Activated T-cell treated with anti-CD3 and anti-CD28 coated beads, Interleukin-2, amount 50 U/mL, for 24 hours (primary cell): ENCODE results near the gene WDR76.

Source experiments
- DNase-seq: peaks from one replicate; pipeline ENCODE4 v3.0.0-alpha.2; 2020
- H3K27ac Mint-ChIP-seq: 2 replicates; pipeline ENCODE4 v1.8.0; 2020; ENCODE audit warnings: mild to moderate bottlenecking, mixed read lengths
- H3K27me3 Mint-ChIP-seq: 2 replicates; pipeline ENCODE4 v1.8.0; 2020; ENCODE audit warnings: mixed read lengths
- H3K36me3 Mint-ChIP-seq: 2 replicates; pipeline ENCODE4 v1.8.0; 2020; ENCODE audit warnings: low read depth, mixed read lengths
- H3K4me1 Mint-ChIP-seq: 2 replicates; pipeline ENCODE4 v1.8.0; 2020; ENCODE audit warnings: low read depth, mixed read lengths
- H3K4me3 Mint-ChIP-seq: 2 replicates; pipeline ENCODE4 v1.8.0; 2020; ENCODE audit warnings: mild to moderate bottlenecking, moderate library complexity, mixed read lengths
- H3K9me3 Mint-ChIP-seq: 2 replicates; pipeline ENCODE4 v1.8.0; 2020; ENCODE audit warnings: mixed read lengths

WDR76 gene

GRCh38 chr15:43826508-43827341 is at the start of gene WDR76:
TSS of gene WDR76 (plus strand) at chr15:43827002. CDS start at chr15:43827033, 31 bp downstream.
- Mint-ChIP-seq H3K27me3 (no peaks in the 10 kb centered on the region), H3K4me3 (peak within 1 kb of the TSS; percentile 94), H3K27ac (peak within 1 kb of the TSS; percentile 96), H3K36me3 (peaks cover 72% of the 10 kb centered on the region), H3K9me3 (peaks cover 4% of the 10 kb centered on the region), H3K4me1 (peaks cover 63% of the 10 kb centered on the region)
- peak; percentile 85 for DNase-seq

GRCh38 chr15:43777267-43777914 is 49.4 kb upstream of the WDR76 start:
- no peaks in the 10 kb centered on the region for H3K9me3 Mint-ChIP-seq
- DNase-seq = peak; percentile 88
- no peaks in the 10 kb centered on the region for H3K27me3 Mint-ChIP-seq
- H3K4me1 Mint-ChIP-seq = peaks cover 30% of the 10 kb centered on the region
- H3K36me3 Mint-ChIP-seq = peaks cover 35% of the 10 kb centered on the region
- H3K4me3 Mint-ChIP-seq = peak overlapping the region; percentile 83
- peak overlapping the region; percentile 95 for H3K27ac Mint-ChIP-seq

- Mint-ChIP-seq H3K4me1 (peaks cover 30% of the 10 kb centered on the region), H3K36me3 (peaks cover 19% of the 10 kb centered on the region), H3K27ac (peak overlapping the region; percentile 39), H3K4me3 (no peak overlapping the region), H3K27me3 (no peaks in the 10 kb centered on the region), H3K9me3 (no peaks in the 10 kb centered on the region)
- no peak for DNase-seq
Measured at GRCh38 chr15:43779016-43779415, 47.8 kb upstream of the WDR76 start.

GRCh38 chr15:43789409-43789808 is 37.4 kb upstream of the WDR76 start:
- Mint-ChIP-seq H3K27ac (no peak overlapping the region), H3K9me3 (no peaks in the 10 kb centered on the region), H3K27me3 (no peaks in the 10 kb centered on the region), H3K4me1 (peaks cover 19% of the 10 kb centered on the region), H3K4me3 (no peak overlapping the region), H3K36me3 (peaks cover 23% of the 10 kb centered on the region)
- DNase-seq = no peak

GRCh38 chr15:43791993-43792760 is 34.6 kb upstream of the WDR76 start, which contains the start of gene SERF2:
TSS of gene SERF2 (plus strand) at chr15:43792320. CDS start at chr15:43792377, 57 bp downstream.
- Mint-ChIP-seq H3K4me1 (peaks cover 42% of the 10 kb centered on the region), H3K27me3 (no peaks in the 10 kb centered on the region), H3K27ac (peak within 1 kb of the TSS; percentile 99), H3K36me3 (peaks cover 51% of the 10 kb centered on the region), H3K4me3 (peak within 1 kb of the TSS; percentile 96), H3K9me3 (no peaks in the 10 kb centered on the region)
- peak; percentile 100 for DNase-seq

- Mint-ChIP-seq H3K4me1 (peaks cover 42% of the 10 kb centered on the region), H3K27ac (peak overlapping the region; percentile 99), H3K36me3 (peaks cover 58% of the 10 kb centered on the region), H3K9me3 (no peaks in the 10 kb centered on the region), H3K27me3 (no peaks in the 10 kb centered on the region), H3K4me3 (peak overlapping the region; percentile 96)
- peak; percentile 46 for DNase-seq
Measured at GRCh38 chr15:43792761-43793476, 33.9 kb upstream of the WDR76 start.

GRCh38 chr15:43793647-43794046 is 33.2 kb upstream of the WDR76 start:
- peak overlapping the region; percentile 99 for H3K27ac Mint-ChIP-seq
- H3K9me3 Mint-ChIP-seq = no peaks in the 10 kb centered on the region
- H3K4me1 Mint-ChIP-seq = peaks cover 47% of the 10 kb centered on the region
- peak overlapping the region; percentile 96 for H3K4me3 Mint-ChIP-seq
- no peaks in the 10 kb centered on the region for H3K27me3 Mint-ChIP-seq
- peaks cover 65% of the 10 kb centered on the region for H3K36me3 Mint-ChIP-seq
- no peak for DNase-seq

GRCh38 chr15:43794269-43795037 is 32.3 kb upstream of the WDR76 start:
- no peaks in the 10 kb centered on the region for H3K9me3 Mint-ChIP-seq
- peak overlapping the region; percentile 99 for H3K27ac Mint-ChIP-seq
- H3K4me1 Mint-ChIP-seq = peaks cover 55% of the 10 kb centered on the region
- no peaks in the 10 kb centered on the region for H3K27me3 Mint-ChIP-seq
- H3K36me3 Mint-ChIP-seq = peaks cover 72% of the 10 kb centered on the region
- peak overlapping the region; percentile 96 for H3K4me3 Mint-ChIP-seq
- DNase-seq = no peak

- H3K4me3 Mint-ChIP-seq = no peak overlapping the region
- H3K9me3 Mint-ChIP-seq = no peaks in the 10 kb centered on the region
- H3K27ac Mint-ChIP-seq = peak overlapping the region; percentile 99
- peaks cover 79% of the 10 kb centered on the region for H3K36me3 Mint-ChIP-seq
- H3K27me3 Mint-ChIP-seq = no peaks in the 10 kb centered on the region
- DNase-seq = no peak
- peaks cover 63% of the 10 kb centered on the region for H3K4me1 Mint-ChIP-seq
Measured at GRCh38 chr15:43795197-43795596, 31.6 kb upstream of the WDR76 start.

- Mint-ChIP-seq H3K9me3 (no peaks in the 10 kb centered on the region), H3K4me1 (peaks cover 65% of the 10 kb centered on the region), H3K27ac (peak overlapping the region; percentile 99), H3K36me3 (peaks cover 87% of the 10 kb centered on the region), H3K4me3 (no peak overlapping the region), H3K27me3 (no peaks in the 10 kb centered on the region)
- DNase-seq = no peak
Measured at GRCh38 chr15:43795997-43796396, 30.8 kb upstream of the WDR76 start.

- no peak for DNase-seq
- Mint-ChIP-seq H3K9me3 (no peaks in the 10 kb centered on the region), H3K4me3 (no peak overlapping the region), H3K27ac (peak overlapping the region; percentile 99), H3K27me3 (no peaks in the 10 kb centered on the region), H3K36me3 (peaks cover 93% of the 10 kb centered on the region), H3K4me1 (peaks cover 67% of the 10 kb centered on the region)
Measured at GRCh38 chr15:43796566-43796965, 30.2 kb upstream of the WDR76 start.

GRCh38 chr15:43799209-43799944 is 27.4 kb upstream of the WDR76 start:
- Mint-ChIP-seq H3K9me3 (no peaks in the 10 kb centered on the region), H3K4me3 (no peak overlapping the region)

GRCh38 chr15:43799945-43800285 is 26.9 kb upstream of the WDR76 start, which contains the start of gene SERINC4:
TSS of gene SERINC4 (minus strand) at chr15:43800220. CDS start at chr15:43799986, 234 bp downstream.
- Mint-ChIP-seq H3K4me3 (peak within 1 kb of the TSS; percentile 99), H3K36me3 (peaks cover 98% of the 10 kb centered on the region), H3K9me3 (no peaks in the 10 kb centered on the region), H3K27me3 (no peaks in the 10 kb centered on the region), H3K4me1 (peaks cover 50% of the 10 kb centered on the region), H3K27ac (peak within 1 kb of the TSS; percentile 98)
- no peak for DNase-seq

More at GRCh38 chr15:43799209-43799944, 27.4 kb upstream of the WDR76 start:
- Mint-ChIP-seq H3K36me3 (peaks cover 98% of the 10 kb centered on the region), H3K27ac (peak overlapping the region; percentile 98), H3K27me3 (no peaks in the 10 kb centered on the region), H3K4me1 (peaks cover 55% of the 10 kb centered on the region)
- no peak for DNase-seq
